Measurements from ENCODE around the gene HLA-DRA. TPM values are rescaled to one million over a fixed set of nuclear protein-coding genes. Genes with fewer than 3 reads are reported as not detected.

Gene HLA-DRA
- total RNA-seq, 3 donors from 2014 or later: 69.0 to 333 (median 115) TPM

- intact Hi-C loops (cut with DNase I, micrococcal nuclease): no loop called here
- no peak for ATAC-seq
- DNase-seq: no peak
- H3K4me1 ChIP-seq (ENCODE audit: low read depth): no peaks in the 10 kb centered on the region
- H3K4me3 ChIP-seq: no peak overlapping the region
- no peaks in the 10 kb centered on the region for H3K9me3 ChIP-seq
- TF ChIP-seq, protein P1, sequence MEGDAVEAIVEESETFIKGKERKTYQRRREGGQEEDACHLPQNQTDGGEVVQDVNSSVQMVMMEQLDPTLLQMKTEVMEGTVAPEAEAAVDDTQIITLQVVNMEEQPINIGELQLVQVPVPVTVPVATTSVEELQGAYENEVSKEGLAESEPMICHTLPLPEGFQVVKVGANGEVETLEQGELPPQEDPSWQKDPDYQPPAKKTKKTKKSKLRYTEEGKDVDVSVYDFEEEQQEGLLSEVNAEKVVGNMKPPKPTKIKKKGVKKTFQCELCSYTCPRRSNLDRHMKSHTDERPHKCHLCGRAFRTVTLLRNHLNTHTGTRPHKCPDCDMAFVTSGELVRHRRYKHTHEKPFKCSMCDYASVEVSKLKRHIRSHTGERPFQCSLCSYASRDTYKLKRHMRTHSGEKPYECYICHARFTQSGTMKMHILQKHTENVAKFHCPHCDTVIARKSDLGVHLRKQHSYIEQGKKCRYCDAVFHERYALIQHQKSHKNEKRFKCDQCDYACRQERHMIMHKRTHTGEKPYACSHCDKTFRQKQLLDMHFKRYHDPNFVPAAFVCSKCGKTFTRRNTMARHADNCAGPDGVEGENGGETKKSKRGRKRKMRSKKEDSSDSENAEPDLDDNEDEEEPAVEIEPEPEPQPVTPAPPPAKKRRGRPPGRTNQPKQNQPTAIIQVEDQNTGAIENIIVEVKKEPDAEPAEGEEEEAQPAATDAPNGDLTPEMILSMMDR (IDR thresholded peaks at IDR 0.05): no peak
- no peaks in the 10 kb centered on the region for H3K36me3 ChIP-seq (ENCODE audit: low read depth)
These were observed 14.9 kb upstream of the HLA-DRA start for GRCh38 chr6:32424589-32425300.

GRCh38 chr6:32426338-32426737 lies 13.3 kb upstream of the HLA-DRA start:
- Histone ChIP-seq H3K9me3 (no peaks in the 10 kb centered on the region), H3K36me3 (ENCODE audit: low read depth) (no peaks in the 10 kb centered on the region), H3K4me1 (ENCODE audit: low read depth) (no peaks in the 10 kb centered on the region), H3K4me3 (no peak overlapping the region)
- intact Hi-C loops (cut with DNase I, micrococcal nuclease): no loop called here
- ATAC-seq: peak; percentile 81
- no peak for DNase-seq
- TF ChIP-seq, protein P1 (IDR thresholded peaks at IDR 0.05): no peak

DNA sequence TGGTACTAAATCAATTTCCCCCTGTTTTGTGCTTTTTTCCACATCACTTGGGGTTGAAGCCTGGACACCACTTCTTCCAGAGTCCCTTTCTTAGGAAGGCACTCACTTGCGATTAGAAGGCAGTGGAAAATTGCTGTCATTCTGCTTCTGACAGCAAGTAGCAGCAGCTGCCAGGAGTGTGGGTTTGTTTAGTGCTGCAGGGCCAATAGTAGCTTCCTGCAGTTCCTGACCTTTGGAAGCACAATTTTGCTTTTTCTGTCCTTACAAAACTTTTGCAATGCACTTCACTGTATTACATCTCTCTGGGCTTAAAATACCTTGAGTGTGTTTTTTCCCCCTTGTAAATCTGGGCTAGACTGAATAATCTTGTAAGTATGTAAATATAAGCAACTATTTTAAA lies 12.5 kb upstream of the HLA-DRA start:
- DNase-seq (no peak), ATAC-seq (peak; percentile 64)
- Histone ChIP-seq H3K4me3 (no peak overlapping the region), H3K4me1 (ENCODE audit: low read depth) (no peaks in the 10 kb centered on the region), H3K36me3 (ENCODE audit: low read depth) (no peaks in the 10 kb centered on the region), H3K9me3 (no peaks in the 10 kb centered on the region)
- TF ChIP-seq, protein P1 (IDR thresholded peaks at IDR 0.05): no peak
- intact Hi-C loops (cut with DNase I, micrococcal nuclease): no loop called here

DNA sequence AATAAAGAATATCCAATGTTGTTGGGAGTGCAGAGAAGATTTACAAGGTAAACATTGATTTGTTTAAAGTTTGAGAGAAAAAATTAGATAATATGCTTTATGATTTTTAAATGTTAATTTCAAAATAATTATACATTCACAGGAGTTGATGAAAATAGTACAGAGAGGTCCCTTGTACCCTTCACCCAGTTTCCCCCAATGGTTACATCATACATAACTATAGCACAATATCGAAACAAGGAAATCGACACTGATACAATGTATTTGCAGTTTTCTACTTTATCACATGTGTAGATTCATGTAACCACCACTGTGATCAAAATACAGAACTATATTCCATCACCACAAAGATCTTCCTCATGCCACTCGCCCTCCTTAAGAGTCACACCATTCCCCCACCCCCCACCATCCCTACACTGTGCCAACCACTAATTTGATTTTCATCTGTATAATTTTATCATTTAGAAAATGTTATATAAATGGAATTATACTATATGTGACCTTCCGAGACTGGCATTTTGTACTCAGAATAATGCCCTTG lies 11.7 kb upstream of the HLA-DRA start:
- H3K4me3 ChIP-seq: no peak overlapping the region
- H3K4me1 ChIP-seq (ENCODE audit: low read depth): no peaks in the 10 kb centered on the region
- TF ChIP-seq, protein P1 (IDR thresholded peaks at IDR 0.05): no peak
- intact Hi-C loops (cut with DNase I, micrococcal nuclease): no loop called here
- no peaks in the 10 kb centered on the region for H3K36me3 ChIP-seq (ENCODE audit: low read depth)
- no peak for DNase-seq
- H3K9me3 ChIP-seq: no peaks in the 10 kb centered on the region
- no peak for ATAC-seq

DNA sequence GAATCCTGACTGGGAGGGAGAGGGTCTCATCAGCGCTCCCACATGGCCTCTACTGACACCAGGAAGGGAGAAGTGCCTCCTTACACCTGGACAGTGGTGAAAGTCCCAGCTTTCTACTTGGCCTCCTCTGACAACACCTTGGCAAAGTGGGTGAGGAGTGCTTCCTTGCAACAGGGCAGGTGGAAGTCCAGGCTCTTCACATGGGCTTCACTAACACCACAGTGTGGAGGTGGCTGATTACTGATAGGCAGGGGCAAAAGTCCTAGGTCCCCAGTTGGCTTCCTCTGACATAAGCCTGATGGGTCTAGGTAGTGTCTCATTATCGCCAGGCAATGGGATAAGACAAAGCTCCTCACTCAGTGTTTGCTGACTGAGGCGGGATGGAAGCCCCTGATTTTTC lies 9.5 kb upstream of the HLA-DRA start:
- intact Hi-C loops (cut with DNase I, micrococcal nuclease): loop anchor here (5.0 kb wide), 1 partner anchor 272 kb away; no protein-coding TSS in a partner anchor
- DNase-seq: no peak

More for the DNA sequence above, 9.5 kb upstream of the HLA-DRA start:
- H3K9me3 ChIP-seq: no peaks in the 10 kb centered on the region
- no peak overlapping the region for H3K4me3 ChIP-seq
- TF ChIP-seq, protein P1 (IDR thresholded peaks at IDR 0.05): no peak
- ATAC-seq: no peak
- no peaks in the 10 kb centered on the region for H3K36me3 ChIP-seq (ENCODE audit: low read depth)
- no peaks in the 10 kb centered on the region for H3K4me1 ChIP-seq (ENCODE audit: low read depth)
